Endothelial cell of umbilical vein (primary cell): ENCODE data around the gene EPAS1.

Experiments used
- CTCF ChIP-seq, 2 donors: IDR thresholded peaks; 1 replicate in 1 of 2; 2 replicates in 1 of 2; pipeline ENCODE4 v1.5.1; 2011; ENCODE audit warnings: low read length in 2 of 2, mild to moderate bottlenecking in 2 of 2, moderate library complexity in 2 of 2, control low read depth in 1 of 2, inconsistent platforms in 1 of 2, low read depth in 1 of 2; ENCODE audit not compliant: insufficient read depth in 1 of 2; ENCODE audit errors: extremely low read depth in 1 of 2
- EZH2 ChIP-seq: IDR thresholded peaks from 2 replicates; pipeline ENCODE4 v1.6.1; 2012; ENCODE audit warnings: borderline replicate concordance, low read depth, mild to moderate bottlenecking, moderate library complexity, low read length, inconsistent platforms; ENCODE audit not compliant: severe bottlenecking
- FOS ChIP-seq: IDR thresholded peaks from 2 replicates; pipeline ENCODE4 v1.6.1; 2011; ENCODE audit warnings: mild to moderate bottlenecking, low read length, moderate library complexity, borderline replicate concordance; ENCODE audit not compliant: insufficient read depth
- GATA2 ChIP-seq: IDR thresholded peaks from 2 replicates; pipeline ENCODE4 v1.7.0; 2011; ENCODE audit warnings: low read depth, mild to moderate bottlenecking, moderate library complexity, mixed read lengths, low read length; ENCODE audit not compliant: insufficient read length, insufficient read depth
- JUN ChIP-seq: IDR thresholded peaks from 2 replicates; pipeline ENCODE4 v1.6.1; 2011; ENCODE audit warnings: borderline replicate concordance, low read depth; ENCODE audit not compliant: insufficient read length, insufficient read depth
- MAX ChIP-seq: IDR thresholded peaks from 2 replicates; pipeline ENCODE4 v1.6.1; 2011; ENCODE audit not compliant: insufficient read depth, insufficient read length
- MYC ChIP-seq: IDR thresholded peaks from one replicate; pipeline ENCODE4 v1.6.1; 2011; ENCODE audit warnings: mild to moderate bottlenecking, low read depth, low read length
- POLR2A ChIP-seq: IDR thresholded peaks from 2 replicates; pipeline ENCODE4 v1.6.1; 2012; ENCODE audit warnings: low read depth, mild to moderate bottlenecking, control low read depth, low read length
- POLR2AphosphoS5 ChIP-seq: IDR thresholded peaks from 2 replicates; pipeline ENCODE4 v1.6.1; 2012; ENCODE audit warnings: low read depth, mild to moderate bottlenecking, control low read depth, low read length, moderate library complexity; ENCODE audit not compliant: insufficient read depth

- TF ChIP-seq CTCF (IDR thresholded peaks at IDR 0.05; ENCODE audit: extremely low read depth in 1 of 2, insufficient read depth in 1 of 2, low read depth in 1 of 2, low read length in 2 of 2) = no peak
- TF ChIP-seq POLR2A = no peak
- no peak for TF ChIP-seq FOS
- no peak for TF ChIP-seq EZH2
- TF ChIP-seq MYC = no peak
- TF ChIP-seq POLR2AphosphoS5 = no peak
- no peak for TF ChIP-seq JUN
- TF ChIP-seq MAX = no peak
- TF ChIP-seq GATA2 = no peak
Observed at GRCh38 chr2:46273919-46274318, 23.3 kb upstream of the EPAS1 start.
